ENCODE data around the gene AKAP17A.
"Not testable (repeated sequence)": the region's sequence is repeated elsewhere in the genome, so short reads cannot be mapped to it uniquely, and the experiment has no call there.

DNA sequence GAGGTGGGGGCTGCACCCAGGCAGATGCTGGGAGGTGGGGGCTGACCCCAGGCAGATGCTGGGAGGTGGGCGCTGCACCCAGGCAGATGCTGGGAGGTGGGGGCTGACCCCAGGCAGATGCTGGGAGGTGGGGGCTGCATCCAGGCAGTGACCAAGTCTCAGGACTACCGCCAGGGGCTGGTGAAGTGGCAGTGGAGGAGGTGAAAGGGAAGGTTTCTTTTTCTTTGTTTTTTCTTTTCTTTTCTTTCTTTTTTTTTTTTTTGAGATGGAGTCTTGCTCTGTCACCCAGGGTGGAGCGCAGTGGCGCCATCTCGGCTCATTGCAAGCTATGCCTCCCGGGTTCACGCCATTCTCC is 33.4 kb downstream of the AKAP17A start:
- TF ChIP-seq EZH2 (IDR thresholded peaks at IDR 0.05; ENCODE audit: borderline replicate concordance, low read length) = not testable (repeated sequence)
- TF ChIP-seq, protein P1, sequence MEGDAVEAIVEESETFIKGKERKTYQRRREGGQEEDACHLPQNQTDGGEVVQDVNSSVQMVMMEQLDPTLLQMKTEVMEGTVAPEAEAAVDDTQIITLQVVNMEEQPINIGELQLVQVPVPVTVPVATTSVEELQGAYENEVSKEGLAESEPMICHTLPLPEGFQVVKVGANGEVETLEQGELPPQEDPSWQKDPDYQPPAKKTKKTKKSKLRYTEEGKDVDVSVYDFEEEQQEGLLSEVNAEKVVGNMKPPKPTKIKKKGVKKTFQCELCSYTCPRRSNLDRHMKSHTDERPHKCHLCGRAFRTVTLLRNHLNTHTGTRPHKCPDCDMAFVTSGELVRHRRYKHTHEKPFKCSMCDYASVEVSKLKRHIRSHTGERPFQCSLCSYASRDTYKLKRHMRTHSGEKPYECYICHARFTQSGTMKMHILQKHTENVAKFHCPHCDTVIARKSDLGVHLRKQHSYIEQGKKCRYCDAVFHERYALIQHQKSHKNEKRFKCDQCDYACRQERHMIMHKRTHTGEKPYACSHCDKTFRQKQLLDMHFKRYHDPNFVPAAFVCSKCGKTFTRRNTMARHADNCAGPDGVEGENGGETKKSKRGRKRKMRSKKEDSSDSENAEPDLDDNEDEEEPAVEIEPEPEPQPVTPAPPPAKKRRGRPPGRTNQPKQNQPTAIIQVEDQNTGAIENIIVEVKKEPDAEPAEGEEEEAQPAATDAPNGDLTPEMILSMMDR (IDR thresholded peaks at IDR 0.05; ENCODE audit: low read length) = not testable (repeated sequence)
